Neutrophil (primary cell): ENCODE results near the gene WIPF3.

Experiments
- H3K27ac ChIP-seq: fragments of 200-600 bp; sonication (generic); 2 replicates; pipeline ENCODE4 v1.5.1; 2016; ENCODE audit warnings: mild to moderate bottlenecking, moderate library complexity
- H3K27me3 ChIP-seq: fragments of 200-600 bp; sonication (generic); 2 replicates; pipeline ENCODE4 v1.6.0; 2016; ENCODE audit warnings: mild to moderate bottlenecking
- H3K36me3 ChIP-seq: fragments of 200-600 bp; sonication (generic); 2 replicates; pipeline ENCODE4 v1.5.1; 2017
- H3K4me1 ChIP-seq, 2 experiments: fragments of 200-600 bp in 1 of 2; sonication (generic) in 1 of 2; 1 replicate in 1 of 2; 2 replicates in 1 of 2; pipeline versions ENCODE4 v1.5.1 to v1.6.1; 2013 to 2016; ENCODE audit warnings: low read depth in 1 of 2, low read length in 1 of 2, mild to moderate bottlenecking in 1 of 2, moderate library complexity in 1 of 2; ENCODE audit not compliant: control insufficient read depth in 1 of 2, insufficient read depth in 1 of 2
- H3K4me3 ChIP-seq, 2 experiments: fragments of 200-600 bp in 1 of 2; sonication (generic) in 1 of 2; 1 replicate in 1 of 2; 2 replicates in 1 of 2; pipeline ENCODE4 v1.5.1; 2013 to 2016; ENCODE audit warnings: low read depth in 1 of 2, low read length in 1 of 2, mild to moderate bottlenecking in 1 of 2, moderate library complexity in 1 of 2
- H3K9me3 ChIP-seq: fragments of 200-600 bp; sonication (generic); 2 replicates; pipeline ENCODE4 v1.5.1; 2016
- CTCF ChIP-seq: fragments of 200-600 bp; sonication (generic); IDR thresholded peaks from 2 replicates; pipeline ENCODE4 v1.5.1; 2016; ENCODE audit warnings: antibody characterized with exemption

WIPF3 gene

GRCh38 chr7:29921404-29922010, 115.2 kb downstream of the WIPF3 start:
- Histone ChIP-seq H3K4me1 (no peaks in the 10 kb centered on the region), H3K27me3 (no peaks in the 10 kb centered on the region), H3K36me3 (no peaks in the 10 kb centered on the region), H3K9me3 (no peaks in the 10 kb centered on the region), H3K4me3 (no peak overlapping the region), H3K27ac (no peak overlapping the region)
- TF ChIP-seq CTCF, result peak; percentile 72

GRCh38 chr7:29922921-29923700, 116.8 kb downstream of the WIPF3 start:
- no peaks in the 10 kb centered on the region for H3K36me3 ChIP-seq
- no peak for TF ChIP-seq CTCF
- no peaks in the 10 kb centered on the region for H3K4me1 ChIP-seq
- no peaks in the 10 kb centered on the region for H3K9me3 ChIP-seq
- no peak overlapping the region for H3K27ac ChIP-seq
- no peak overlapping the region for H3K4me3 ChIP-seq
- no peaks in the 10 kb centered on the region for H3K27me3 ChIP-seq

- Histone ChIP-seq H3K36me3 (no peaks in the 10 kb centered on the region), H3K4me3 (no peak overlapping the region), H3K27ac (no peak overlapping the region), H3K27me3 (no peaks in the 10 kb centered on the region), H3K9me3 (no peaks in the 10 kb centered on the region), H3K4me1 (no peaks in the 10 kb centered on the region)
- no peak for TF ChIP-seq CTCF
Observed at GRCh38 chr7:29924006-29924405, 117.7 kb downstream of the WIPF3 start.

- Histone ChIP-seq H3K36me3 (no peaks in the 10 kb centered on the region), H3K27ac (no peak overlapping the region), H3K4me3 (no peak overlapping the region), H3K4me1 (no peaks in the 10 kb centered on the region), H3K27me3 (no peaks in the 10 kb centered on the region), H3K9me3 (no peaks in the 10 kb centered on the region)
- no peak for TF ChIP-seq CTCF
Observed at GRCh38 chr7:29924684-29925083, 118.4 kb downstream of the WIPF3 start.

- no peaks in the 10 kb centered on the region for H3K36me3 ChIP-seq
- TF ChIP-seq CTCF, result no peak
- no peaks in the 10 kb centered on the region for H3K27me3 ChIP-seq
- no peak overlapping the region for H3K4me3 ChIP-seq
- H3K9me3 ChIP-seq, result no peaks in the 10 kb centered on the region
- no peaks in the 10 kb centered on the region for H3K4me1 ChIP-seq
- H3K27ac ChIP-seq, result no peak overlapping the region
Observed at GRCh38 chr7:29926216-29926615, 119.9 kb downstream of the WIPF3 start.
